SH-SY5Y (cell line): ENCODE measurements around the gene EXOC7.

Experiments
- GATA2 ChIP-seq: IDR thresholded peaks from 2 replicates; pipeline ENCODE4 v1.6.1; 2011; ENCODE audit warnings: mild to moderate bottlenecking, low read depth, low read length
- GATA3 ChIP-seq: IDR thresholded peaks from 2 replicates; pipeline ENCODE4 v1.6.1; 2011; ENCODE audit warnings: low read depth, mild to moderate bottlenecking, low read length, moderate library complexity

Gene EXOC7

DNA sequence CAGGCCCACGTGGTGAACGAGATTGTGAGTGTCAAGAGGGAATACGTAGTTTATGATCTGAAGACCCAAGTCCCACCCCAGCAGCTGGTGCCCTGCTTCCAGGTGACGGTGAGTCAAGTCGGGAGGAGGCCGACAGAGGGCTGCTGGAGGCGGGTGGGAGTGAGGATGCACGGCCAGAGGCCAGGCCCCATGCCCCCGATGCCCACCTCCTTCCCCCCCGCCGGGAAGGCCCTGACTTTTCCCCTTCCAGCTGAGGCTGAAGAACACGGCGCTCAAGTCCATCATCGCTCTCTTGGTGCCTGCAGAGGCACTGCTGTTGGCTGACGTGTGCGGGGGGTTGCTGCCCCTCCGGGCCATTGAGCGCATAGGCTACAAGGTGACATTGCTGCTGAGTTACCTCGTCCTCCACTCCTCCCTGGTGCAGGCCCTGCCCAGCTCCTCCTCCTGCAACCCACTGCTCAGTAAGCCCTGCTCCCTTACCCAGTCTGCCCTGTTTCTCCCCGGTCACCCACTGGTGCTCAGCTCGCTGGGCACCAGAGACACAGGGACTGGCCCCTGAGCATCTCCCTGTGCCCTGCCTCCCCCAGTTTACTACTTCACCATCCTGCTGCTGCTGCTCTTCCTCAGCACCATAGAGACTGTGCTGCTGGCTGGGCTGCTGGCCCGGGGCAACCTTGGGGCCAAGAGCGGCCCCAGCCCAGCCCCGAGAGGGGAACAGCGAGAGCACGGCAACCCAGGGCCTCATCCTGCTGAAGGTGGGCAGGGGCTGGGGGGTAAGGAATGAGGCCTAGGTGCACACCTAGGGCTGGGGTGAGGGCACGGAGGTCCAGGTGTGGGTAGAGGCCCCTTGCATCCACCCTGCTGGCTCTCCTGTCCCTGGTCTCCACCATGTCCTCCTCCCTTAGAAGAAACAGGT, 22.0 kb downstream of the EXOC7 start:
- TF ChIP-seq GATA2: no peak
- TF ChIP-seq GATA3: no peak

DNA sequence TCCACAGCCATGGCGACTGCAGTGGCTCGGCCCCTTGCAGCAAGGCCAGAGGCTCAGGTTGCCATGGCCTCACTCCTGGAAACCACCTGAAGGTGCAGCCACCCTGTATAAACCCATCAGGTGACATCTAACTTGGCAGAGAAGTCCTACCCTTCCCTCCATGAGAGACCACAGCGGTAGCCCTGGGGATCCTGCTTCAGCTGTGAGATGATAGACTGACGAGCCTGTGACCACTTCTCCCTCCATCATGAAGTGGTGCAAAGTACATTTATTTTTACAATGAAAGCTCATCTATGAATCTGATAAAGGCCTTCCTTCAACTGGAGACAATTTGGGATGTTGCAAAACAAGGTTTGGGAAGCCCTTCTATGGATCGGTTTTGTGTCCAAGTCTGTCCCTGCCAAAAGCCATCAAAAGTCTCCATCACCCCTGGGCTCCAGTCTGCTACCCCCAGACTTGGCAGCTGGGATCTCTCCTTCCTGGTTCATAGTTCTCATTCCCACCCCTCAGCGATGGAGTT, 22.8 kb downstream of the EXOC7 start:
- TF ChIP-seq GATA3 (no peak), GATA2 (no peak)

DNA sequence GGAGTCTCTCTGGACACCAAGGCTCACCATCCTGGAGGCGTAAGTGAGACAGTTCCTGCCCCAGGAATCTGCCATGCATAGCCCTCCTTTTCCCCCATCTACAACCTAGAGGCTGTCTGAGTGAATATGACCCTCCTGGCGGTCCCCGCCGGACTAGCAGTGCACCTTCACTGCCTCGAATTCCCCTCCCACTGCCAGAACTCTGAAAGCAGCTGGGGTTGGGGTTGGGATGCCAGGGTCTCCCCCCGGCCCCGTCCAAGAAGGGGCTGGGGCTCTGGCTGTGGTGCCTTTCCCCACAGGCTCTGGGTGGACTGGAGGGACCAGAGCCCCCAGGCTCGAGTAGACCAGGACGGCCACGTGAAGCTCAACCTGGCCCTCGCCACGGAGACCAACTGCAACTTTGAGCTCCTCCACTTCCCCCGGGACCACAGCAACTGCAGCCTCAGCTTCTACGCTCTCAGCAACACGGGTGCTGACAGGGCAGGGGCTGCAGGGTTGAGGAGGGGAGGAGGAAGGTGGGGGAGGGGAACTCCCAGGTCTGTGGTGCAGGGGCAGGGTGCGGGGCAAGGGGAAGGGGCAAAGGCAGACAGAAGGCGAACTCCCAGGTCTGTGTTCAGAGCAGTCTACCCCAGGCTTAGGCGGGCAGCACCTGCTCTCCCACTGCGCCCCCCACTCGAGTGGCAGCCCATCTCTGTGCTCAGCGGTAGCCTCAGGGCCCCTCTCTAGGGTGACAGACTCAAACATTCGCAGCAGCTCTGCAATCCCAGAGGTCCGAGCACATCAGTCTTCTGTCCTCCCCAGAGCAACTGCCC, 23.4 kb downstream of the EXOC7 start:
- TF ChIP-seq GATA2 (no peak), GATA3 (no peak)

DNA sequence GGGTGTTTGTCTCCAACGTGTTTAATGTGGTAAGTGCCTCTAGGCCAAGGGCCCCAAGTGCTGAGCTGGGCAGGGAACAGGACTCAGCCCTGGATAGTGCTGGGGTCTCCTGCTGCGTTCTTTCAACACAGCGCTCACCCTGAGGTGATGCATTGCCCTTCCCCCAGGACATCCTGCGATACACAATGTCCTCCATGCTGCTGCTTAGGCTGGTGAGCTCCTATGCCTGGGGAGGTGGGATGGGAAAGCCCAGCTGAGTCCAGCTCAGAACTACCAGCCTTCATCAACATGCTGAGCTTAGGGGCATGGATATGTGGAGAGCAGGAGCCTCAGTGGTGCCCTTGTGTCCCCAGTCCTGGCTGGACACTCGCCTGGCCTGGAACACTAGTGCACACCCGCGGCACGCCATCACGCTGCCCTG, 24.0 kb downstream of the EXOC7 start:
- TF ChIP-seq GATA3: no peak
- TF ChIP-seq GATA2: no peak

DNA sequence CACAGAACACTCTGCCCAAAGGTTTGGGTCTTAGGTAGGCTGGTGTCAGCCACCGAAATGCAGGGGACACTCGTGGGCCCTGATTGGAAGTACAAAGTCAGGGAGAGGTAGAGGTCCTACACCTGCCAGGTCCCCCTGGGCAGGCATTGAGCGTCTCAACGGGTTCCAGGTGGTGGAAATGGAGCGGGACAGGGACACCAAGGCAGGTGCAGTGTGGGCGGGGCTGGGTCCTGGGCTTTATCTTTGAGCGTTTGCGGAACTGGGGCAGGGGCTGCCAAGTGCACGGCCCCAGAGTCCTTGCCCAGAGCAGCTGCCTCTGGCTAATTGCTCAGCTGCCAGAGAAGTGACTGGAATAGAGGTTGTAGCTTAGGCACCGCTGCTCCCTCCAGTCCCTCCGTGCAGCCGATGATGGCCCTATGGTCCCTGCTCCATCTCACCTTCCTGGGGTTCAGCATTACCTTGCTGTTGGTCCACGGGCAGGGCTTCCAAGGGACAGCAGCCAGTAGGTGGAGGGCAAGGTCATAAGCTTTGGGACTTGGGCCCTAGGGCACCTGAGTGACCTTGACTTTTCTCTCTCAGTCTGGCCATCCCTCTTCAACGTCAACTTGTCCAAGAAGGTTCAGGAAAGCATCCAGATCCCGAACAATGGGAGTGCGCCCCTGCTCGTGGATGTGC, 24.6 kb downstream of the EXOC7 start, which contains the start of gene ZACN:
TSS of gene ZACN (plus strand) at position 323 of the 675 bp plus-strand sequence. CDS start at position 406, 83 bp downstream.
- TF ChIP-seq GATA3 (no peak), GATA2 (no peak)

DNA sequence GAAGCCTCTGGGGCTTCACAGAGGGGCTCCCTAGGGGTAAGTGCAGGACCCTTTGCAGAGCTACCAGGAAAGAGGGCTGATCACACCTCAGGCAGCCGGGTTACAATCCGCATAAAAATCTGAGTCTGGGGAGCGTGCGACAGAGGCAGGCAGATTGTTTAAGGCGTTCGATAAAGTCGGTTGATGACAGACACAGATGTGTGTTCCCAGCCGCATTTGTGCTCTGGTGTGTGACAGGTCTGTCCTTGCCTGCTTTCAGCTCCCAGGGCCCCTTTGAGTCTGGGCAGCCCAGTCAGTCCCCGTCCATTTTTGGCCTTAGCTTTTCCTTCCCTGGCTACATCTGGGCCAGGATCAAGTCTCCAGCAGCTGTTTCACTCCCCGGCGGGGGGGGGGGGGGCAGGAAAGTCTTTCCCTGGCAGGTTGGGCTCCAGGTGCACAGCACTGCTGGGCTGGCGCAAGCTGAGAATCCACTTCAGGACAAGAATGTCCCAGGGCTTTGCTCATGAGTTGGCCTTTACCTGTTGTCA, 25.9 kb downstream of the EXOC7 start:
- no peak for TF ChIP-seq GATA3
- TF ChIP-seq GATA2: no peak

DNA sequence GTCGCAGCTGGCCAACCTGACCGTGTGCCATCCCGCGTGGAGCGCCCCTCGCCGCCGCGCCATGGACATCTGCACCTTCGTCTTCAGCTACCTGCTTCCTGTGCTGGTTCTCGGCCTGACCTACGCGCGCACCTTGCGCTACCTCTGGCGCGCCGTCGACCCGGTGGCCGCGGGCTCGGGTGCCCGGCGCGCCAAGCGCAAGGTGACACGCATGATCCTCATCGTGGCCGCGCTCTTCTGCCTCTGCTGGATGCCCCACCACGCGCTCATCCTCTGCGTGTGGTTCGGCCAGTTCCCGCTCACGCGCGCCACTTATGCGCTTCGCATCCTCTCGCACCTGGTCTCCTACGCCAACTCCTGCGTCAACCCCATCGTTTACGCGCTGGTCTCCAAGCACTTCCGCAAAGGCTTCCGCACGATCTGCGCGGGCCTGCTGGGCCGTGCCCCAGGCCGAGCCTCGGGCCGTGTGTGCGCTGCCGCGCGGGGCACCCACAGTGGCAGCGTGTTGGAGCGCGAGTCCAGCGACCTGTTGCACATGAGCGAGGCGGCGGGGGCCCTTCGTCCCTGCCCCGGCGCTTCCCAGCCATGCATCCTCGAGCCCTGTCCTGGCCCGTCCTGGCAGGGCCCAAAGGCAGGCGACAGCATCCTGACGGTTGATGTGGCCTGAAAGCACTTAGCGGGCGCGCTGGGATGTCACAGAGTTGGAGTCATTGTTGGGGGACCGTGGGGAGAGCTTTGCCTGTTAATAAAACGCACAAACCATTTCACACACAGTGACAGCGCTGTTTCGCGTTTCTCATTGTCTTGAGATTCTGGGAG, 26.6 kb downstream of the EXOC7 start:
- no peak for TF ChIP-seq GATA2

DNA sequence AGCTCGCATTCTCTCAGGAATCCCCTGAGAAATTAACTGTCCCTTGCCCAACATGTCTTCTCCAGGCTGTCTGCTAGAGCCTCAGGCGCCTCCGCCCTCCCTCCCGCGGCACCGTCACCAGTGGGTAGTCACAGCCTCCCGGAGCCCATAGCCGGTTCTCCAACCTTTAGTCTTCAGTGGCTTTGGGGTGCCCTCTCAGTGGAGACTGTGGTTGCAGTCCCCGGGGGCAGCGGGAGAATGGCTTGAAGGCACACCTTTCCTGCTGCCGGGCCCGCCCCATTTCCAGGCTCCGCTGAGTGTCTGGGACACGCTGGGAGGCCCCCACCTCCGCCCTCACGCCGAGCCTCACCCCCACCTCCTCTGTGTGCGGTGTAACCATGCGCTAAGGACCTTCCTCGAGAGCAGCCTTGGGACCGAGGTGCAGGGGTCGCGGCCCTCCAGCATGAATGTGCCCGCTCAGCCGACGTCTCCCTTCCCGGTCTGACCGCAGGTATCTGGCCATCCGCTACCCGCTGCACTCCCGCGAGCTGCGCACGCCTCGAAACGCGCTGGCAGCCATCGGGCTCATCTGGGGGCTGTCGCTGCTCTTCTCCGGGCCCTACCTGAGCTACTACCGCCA, 27.3 kb downstream of the EXOC7 start:
- TF ChIP-seq GATA2 (no peak), GATA3 (no peak)

DNA sequence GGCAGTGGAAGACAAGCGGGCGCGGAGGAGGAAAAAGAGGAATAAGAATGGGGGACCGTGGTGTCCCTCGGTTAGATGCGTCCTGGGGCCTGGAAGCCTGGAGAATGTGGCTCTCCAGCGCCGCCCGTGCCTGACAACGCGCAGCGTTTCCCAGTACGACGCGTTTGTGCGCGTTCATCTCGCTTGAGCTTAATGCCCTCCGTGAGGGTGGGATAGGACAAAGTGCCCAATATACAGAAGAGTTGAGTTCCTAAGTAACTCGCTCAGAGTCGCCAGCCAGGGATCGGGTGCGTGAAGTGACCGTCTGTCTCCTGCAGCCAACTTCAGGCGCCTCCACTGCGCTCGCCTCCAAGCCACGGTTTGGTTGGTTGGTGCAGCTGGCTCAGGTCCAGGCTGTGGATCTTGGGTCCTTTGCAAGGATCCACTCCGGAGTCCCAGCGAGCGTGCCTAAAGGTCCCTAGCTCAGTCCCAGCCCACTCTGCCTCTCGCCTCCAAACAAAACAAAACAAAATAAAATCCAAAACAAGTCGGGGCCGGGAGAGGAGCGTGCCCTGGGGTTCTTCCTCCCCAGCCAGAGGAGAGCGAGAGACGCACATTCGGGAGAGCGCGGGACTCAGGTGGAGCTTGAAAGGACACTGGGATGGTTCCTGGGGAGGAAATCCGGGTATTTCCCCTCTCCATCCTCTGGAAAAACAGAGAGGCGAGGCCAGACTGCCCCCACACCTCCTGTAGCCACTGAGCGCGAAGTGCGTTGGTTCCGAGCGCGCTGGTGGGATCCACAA, 28.0 kb downstream of the EXOC7 start:
- TF ChIP-seq GATA3 (no peak), GATA2 (no peak)

DNA sequence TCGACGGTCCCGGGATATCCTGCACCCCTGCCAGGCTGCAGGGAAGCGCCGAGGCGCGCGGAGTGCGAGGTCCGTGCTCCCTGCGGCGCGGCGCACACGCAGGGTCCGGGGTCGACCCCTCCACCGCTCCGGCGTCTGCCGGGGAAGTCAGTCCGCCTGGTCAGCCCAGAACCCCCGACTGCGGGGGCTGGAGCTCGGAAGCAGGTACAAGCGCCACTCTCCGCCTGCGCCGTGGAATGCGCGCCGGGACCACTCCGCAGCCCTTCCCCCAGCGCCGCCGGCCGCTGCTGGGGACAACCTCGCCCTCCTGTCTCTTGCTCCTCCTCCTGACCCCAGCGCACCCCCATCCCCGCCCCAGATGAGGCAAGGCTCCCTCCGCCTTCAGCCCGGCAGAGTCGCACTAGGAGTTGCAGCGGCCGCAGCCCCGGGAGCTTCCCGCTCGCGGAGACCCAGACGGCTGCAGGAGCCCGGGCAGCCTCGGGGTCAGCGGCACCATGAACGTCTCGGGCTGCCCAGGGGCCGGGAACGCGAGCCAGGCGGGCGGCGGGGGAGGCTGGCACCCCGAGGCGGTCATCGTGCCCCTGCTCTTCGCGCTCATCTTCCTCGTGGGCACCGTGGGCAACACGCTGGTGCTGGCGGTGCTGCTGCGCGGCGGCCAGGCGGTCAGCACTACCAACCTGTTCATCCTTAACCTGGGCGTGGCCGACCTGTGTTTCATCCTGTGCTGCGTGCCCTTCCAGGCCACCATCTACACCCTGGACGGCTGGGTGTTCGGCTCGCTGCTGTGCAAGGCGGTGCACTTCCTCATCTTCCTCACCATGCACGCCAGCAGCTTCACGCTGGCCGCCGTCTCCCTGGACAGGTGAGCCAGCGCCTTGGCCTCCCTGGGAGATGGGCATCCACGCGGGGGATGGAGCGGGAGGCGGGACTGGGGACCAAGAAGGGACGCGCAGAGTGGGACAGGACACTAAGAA, 28.9 kb downstream of the EXOC7 start, which contains the start of gene GALR2:
TSS of gene GALR2 (plus strand) at position 392 of the 974 bp plus-strand sequence. CDS start at position 495, 103 bp downstream.
- no peak for TF ChIP-seq GATA2
- TF ChIP-seq GATA3: no peak

DNA sequence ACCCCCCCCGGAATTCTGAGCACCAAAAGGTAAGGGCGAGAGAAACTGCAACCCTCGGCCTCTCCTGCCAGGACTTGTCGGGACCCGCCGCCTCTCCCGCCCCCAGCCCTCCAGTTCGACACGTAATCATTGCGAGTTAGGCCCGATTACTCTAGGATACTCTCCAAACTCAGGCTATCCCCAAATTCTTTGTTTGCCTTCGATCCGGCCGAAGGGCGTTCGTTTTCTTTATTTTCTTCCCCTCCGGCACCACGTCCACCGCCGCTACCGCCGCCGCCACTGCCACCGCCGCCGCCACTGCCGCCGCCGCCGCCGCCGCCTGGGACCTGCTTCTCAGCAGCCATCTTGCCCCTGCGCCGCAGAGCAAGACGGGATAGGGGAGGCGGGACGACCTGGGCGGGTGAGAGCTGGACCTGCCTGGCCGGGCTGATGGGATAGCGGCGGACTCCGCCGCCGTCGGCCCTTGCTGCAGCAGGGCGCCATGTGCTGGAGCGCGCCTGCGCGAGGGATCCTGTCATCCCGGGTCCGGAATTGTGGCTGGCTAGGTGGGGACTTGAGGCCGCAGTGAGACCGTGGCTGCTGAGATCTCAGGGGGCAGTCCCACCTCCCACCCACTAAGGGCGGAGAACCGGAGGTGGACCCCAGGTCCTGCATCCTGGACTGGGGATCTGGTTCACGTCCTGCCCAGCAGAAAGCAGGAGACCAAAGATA, 31.3 kb downstream of the EXOC7 start, which contains the start of gene SRP68:
TSS of gene SRP68 (minus strand) at position 370 of the 711 bp plus-strand sequence. CDS start at position 344, 26 bp downstream.
- TF ChIP-seq GATA3 (no peak), GATA2 (no peak)
